ENCODE results near the gene SFRP4. TPM values are rescaled to one million over a fixed set of nuclear protein-coding genes. Genes with fewer than 3 reads are reported as not detected.
"Not testable (repeated sequence)": the region's sequence is repeated elsewhere in the genome, so short reads cannot be mapped to it uniquely, and the experiment has no call there.

SFRP4 gene
- total RNA-seq, 1 experiment from 2014 or later = not detected

DNA sequence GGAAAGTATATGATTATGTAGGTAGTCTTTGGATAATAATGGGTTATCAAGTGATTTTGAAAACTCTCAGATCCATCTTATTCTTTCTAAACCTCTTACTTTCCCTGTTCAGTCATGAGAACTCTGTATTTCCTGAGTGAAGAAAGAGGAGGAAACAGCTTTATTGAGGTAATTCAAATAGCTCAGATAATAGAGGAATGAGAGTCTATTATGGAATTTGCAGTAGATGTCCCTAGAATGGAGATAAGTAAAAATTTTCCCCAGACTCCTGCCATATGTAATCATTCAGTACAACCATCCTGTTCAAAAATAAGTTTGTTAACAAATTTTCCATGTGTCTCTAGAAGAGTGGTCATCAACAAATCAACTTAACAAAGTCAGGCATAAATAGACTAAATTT is 40.2 kb upstream of the SFRP4 start:
- Histone ChIP-seq H3K9me3 (ENCODE audit: low read length) (no peaks in the 10 kb centered on the region), H4K20me1 (ENCODE audit: low read length) (no peaks in the 10 kb centered on the region), H3K9me2 (replicated peaks; ENCODE audit: low read length) (no peaks in the 10 kb centered on the region), H2AFZ (ENCODE audit: low read length) (no peak overlapping the region), H3K36me3 (ENCODE audit: low read depth, low read length) (no peaks in the 10 kb centered on the region), H3K79me2 (ENCODE audit: low read length) (no peaks in the 10 kb centered on the region), H3K9ac (ENCODE audit: low read length) (no peak overlapping the region), H3K4me2 (ENCODE audit: low read length) (no peak overlapping the region), H3K4me1 (ENCODE audit: insufficient read depth, low read length) (no peaks in the 10 kb centered on the region), H3K27me3 (ENCODE audit: low read length) (no peaks in the 10 kb centered on the region), H3K4me3 (ENCODE audit: low read length) (no peak overlapping the region), H3F3A (ENCODE audit: low read length, unreplicated experiment) (no peaks in the 10 kb centered on the region), H3K27ac (ENCODE audit: low read length) (no peak overlapping the region)
- TF ChIP-seq, protein P1, sequence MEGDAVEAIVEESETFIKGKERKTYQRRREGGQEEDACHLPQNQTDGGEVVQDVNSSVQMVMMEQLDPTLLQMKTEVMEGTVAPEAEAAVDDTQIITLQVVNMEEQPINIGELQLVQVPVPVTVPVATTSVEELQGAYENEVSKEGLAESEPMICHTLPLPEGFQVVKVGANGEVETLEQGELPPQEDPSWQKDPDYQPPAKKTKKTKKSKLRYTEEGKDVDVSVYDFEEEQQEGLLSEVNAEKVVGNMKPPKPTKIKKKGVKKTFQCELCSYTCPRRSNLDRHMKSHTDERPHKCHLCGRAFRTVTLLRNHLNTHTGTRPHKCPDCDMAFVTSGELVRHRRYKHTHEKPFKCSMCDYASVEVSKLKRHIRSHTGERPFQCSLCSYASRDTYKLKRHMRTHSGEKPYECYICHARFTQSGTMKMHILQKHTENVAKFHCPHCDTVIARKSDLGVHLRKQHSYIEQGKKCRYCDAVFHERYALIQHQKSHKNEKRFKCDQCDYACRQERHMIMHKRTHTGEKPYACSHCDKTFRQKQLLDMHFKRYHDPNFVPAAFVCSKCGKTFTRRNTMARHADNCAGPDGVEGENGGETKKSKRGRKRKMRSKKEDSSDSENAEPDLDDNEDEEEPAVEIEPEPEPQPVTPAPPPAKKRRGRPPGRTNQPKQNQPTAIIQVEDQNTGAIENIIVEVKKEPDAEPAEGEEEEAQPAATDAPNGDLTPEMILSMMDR (conservative IDR thresholded peaks at IDR 0.05; ENCODE audit: low read depth, low read length) = no peak
- TF ChIP-seq EZH2phosphoT487 (IDR thresholded peaks at IDR 0.05; ENCODE audit: borderline replicate concordance, low read length) (no peak), EZH2 (IDR thresholded peaks at IDR 0.05; ENCODE audit: low read length, unreplicated experiment) (no peak)
- intact Hi-C loops (cut with micrococcal nuclease) = no loop called here
- ChIA-PET POLR2A (ENCODE audit: unreplicated experiment) (no interaction called here), CTCF (no interaction called here)
- DNase-seq = no peak
- ATAC-seq = no peak
- BruUV-seq (replicated peaks) = no TSS peak

DNA sequence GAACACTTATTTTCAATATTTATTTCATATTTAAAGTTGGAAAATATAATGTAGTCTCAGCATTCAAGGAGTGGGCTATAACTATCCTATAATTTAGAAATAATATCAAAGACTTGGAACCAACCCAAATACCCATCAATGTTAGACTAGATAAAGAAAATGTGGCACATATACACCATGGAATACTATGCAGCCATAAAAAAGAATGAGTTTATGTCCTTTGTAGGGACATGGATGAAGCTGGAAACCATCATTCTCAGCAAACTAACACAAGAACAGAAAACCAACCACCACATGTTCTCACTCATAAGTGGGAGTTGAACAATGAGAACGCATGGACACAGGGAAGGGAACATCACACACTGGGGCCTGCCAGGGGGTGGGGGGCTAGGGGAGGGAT is 37.6 kb upstream of the SFRP4 start:
- H3K79me2 ChIP-seq (ENCODE audit: low read length); DNase-seq; H3K9me2 ChIP-seq (replicated peaks; ENCODE audit: low read length); H3F3A ChIP-seq (ENCODE audit: low read length, unreplicated experiment); H3K4me2 ChIP-seq (ENCODE audit: low read length); BruUV-seq (replicated peaks); H2AFZ ChIP-seq (ENCODE audit: low read length); H3K27ac ChIP-seq (ENCODE audit: low read length); CTCF ChIA-PET; H3K27me3 ChIP-seq (ENCODE audit: low read length); H3K9me3 ChIP-seq (ENCODE audit: low read length); H3K9ac ChIP-seq (ENCODE audit: low read length); H4K20me1 ChIP-seq (ENCODE audit: low read length); H3K4me1 ChIP-seq (ENCODE audit: insufficient read depth, low read length); intact Hi-C loops (cut with micrococcal nuclease); H3K4me3 ChIP-seq (ENCODE audit: low read length); H3K36me3 ChIP-seq (ENCODE audit: low read depth, low read length); ATAC-seq; POLR2A ChIA-PET (ENCODE audit: unreplicated experiment): not testable (repeated sequence)

DNA sequence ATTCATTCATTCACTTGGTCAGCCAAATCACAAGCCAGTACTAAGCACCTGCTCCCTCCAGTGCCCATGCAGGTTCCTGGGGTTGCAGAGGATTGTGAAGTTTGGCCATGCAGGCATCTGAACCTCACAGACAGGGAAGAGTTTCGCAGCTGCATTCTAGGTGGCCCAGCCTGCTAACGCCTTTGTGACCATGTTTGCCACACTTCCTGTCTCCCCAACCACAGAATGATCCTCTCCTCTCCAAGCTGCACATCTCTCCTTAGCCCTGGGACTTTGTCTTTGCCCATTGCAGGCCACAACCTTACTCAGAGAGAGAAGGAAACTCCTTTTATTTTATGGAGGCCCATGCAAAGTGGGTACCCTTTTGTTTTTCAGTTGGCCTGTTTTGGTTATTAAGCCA is 35.6 kb upstream of the SFRP4 start:
- Histone ChIP-seq H3K27me3 (ENCODE audit: low read length) (no peaks in the 10 kb centered on the region), H3K79me2 (ENCODE audit: low read length) (0 out of 2 replicates have a peak, but pooled peaks cover 2% of the 10 kb centered on the region), H4K20me1 (ENCODE audit: low read length) (no peaks in the 10 kb centered on the region), H2AFZ (ENCODE audit: low read length) (no peak overlapping the region), H3K4me2 (ENCODE audit: low read length) (no peak overlapping the region), H3K4me3 (ENCODE audit: low read length) (no peak overlapping the region), H3K9ac (ENCODE audit: low read length) (no peak overlapping the region), H3K4me1 (ENCODE audit: insufficient read depth, low read length) (no peaks in the 10 kb centered on the region), H3K9me2 (replicated peaks; ENCODE audit: low read length) (no peaks in the 10 kb centered on the region), H3F3A (ENCODE audit: low read length, unreplicated experiment) (no peaks in the 10 kb centered on the region), H3K9me3 (ENCODE audit: low read length) (no peaks in the 10 kb centered on the region), H3K27ac (ENCODE audit: low read length) (no peak overlapping the region), H3K36me3 (ENCODE audit: low read depth, low read length) (no peaks in the 10 kb centered on the region)
- no TSS peak for BruUV-seq (replicated peaks)
- POLR2A ChIA-PET (ENCODE audit: unreplicated experiment) = no interaction called here
- DNase-seq (no peak), ATAC-seq (no peak)
- intact Hi-C loops (cut with micrococcal nuclease) = no loop called here
- CTCF ChIA-PET = no interaction called here
- no peak for TF ChIP-seq EZH2 (IDR thresholded peaks at IDR 0.05; ENCODE audit: low read length, unreplicated experiment)
- TF ChIP-seq, protein P1 (conservative IDR thresholded peaks at IDR 0.05; ENCODE audit: low read depth, low read length) = no peak
- TF ChIP-seq EZH2phosphoT487 (IDR thresholded peaks at IDR 0.05; ENCODE audit: borderline replicate concordance, low read length) = no peak

Data from PC-3 (cell line).